GM21825 (cell line): ENCODE data around the gene ENO3.

Experiments
- ATAC-seq: cut with Tn5 transposase; IDR thresholded peaks from one replicate; pipeline ENCODE4 v1.9.1; 2021; ENCODE audit warnings: mild to moderate bottlenecking, moderate library complexity; ENCODE audit not compliant: unreplicated experiment

Gene ENO3

GRCh38 chr17:4949321-4950074, 1.4 kb upstream of the ENO3 start:
- peak; percentile 26 for ATAC-seq

- ATAC-seq: no peak
These were observed 709 bp upstream of the ENO3 start for GRCh38 chr17:4950075-4950745.

- no peak for ATAC-seq
These were observed 567 bp downstream of the ENO3 start for GRCh38 chr17:4951486-4951885.

- ATAC-seq: no peak
These were observed 2.6 kb downstream of the ENO3 start for GRCh38 chr17:4953451-4953961.

GRCh38 chr17:4955091-4955490, 4.2 kb downstream of the ENO3 start:
- no peak for ATAC-seq

GRCh38 chr17:4956493-4957061, 5.7 kb downstream of the ENO3 start:
- ATAC-seq: no peak

- ATAC-seq: no peak
These were observed 7.2 kb downstream of the ENO3 start for GRCh38 chr17:4958102-4958501.

- ATAC-seq: no peak
These were observed 8.5 kb downstream of the ENO3 start for GRCh38 chr17:4959261-4959965.

- no peak for ATAC-seq
These were observed 9.5 kb downstream of the ENO3 start for GRCh38 chr17:4960279-4960922.

- ATAC-seq: no peak
These were observed 14.5 kb downstream of the ENO3 start for GRCh38 chr17:4965311-4965986.

GRCh38 chr17:4966844-4967538, 16.1 kb downstream of the ENO3 start:
- ATAC-seq: peak; percentile 67

GRCh38 chr17:4967539-4968485, 16.9 kb downstream of the ENO3 start, which contains the start of gene SPAG7:
Gene SPAG7 (minus strand): TSS chr17:4967817. CDS start chr17:4967804, 13 bp downstream.
- ATAC-seq: peak; percentile 66

GRCh38 chr17:4968486-4969046, 17.6 kb downstream of the ENO3 start:
- no peak for ATAC-seq

GRCh38 chr17:4969047-4969550, 18.2 kb downstream of the ENO3 start:
- no peak for ATAC-seq

GRCh38 chr17:4969551-4970173, 18.7 kb downstream of the ENO3 start:
- no peak for ATAC-seq

- ATAC-seq: no peak
These were observed 19.4 kb downstream of the ENO3 start for GRCh38 chr17:4970273-4970672.

GRCh38 chr17:4971826-4972225, 20.9 kb downstream of the ENO3 start:
- ATAC-seq: no peak
